ENCODE results near the gene KRTAP5-4. TPM values are rescaled to one million over a fixed set of nuclear protein-coding genes. Genes with fewer than 3 reads are reported as not detected.
"Not testable (repeated sequence)": the region's sequence is repeated elsewhere in the genome, so short reads cannot be mapped to it uniquely, and the experiment has no call there.

The KRTAP5-4 gene, protein sequence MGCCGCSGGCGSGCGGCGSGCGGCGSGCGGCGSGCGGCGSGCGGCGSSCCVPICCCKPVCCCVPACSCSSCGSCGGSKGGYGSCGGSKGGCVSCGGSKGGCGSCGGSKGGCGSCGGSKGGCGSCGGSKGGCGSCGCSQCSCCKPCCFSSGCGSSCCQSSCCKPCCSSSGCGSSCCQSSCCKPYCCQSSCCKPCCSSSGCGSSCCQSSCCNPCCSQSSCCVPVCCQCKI
- total RNA-seq, result under 1 TPM in 3 of 8 experiments, not detected in 5; 0.25 to 0.41 (median 0.33) TPM

DNA sequence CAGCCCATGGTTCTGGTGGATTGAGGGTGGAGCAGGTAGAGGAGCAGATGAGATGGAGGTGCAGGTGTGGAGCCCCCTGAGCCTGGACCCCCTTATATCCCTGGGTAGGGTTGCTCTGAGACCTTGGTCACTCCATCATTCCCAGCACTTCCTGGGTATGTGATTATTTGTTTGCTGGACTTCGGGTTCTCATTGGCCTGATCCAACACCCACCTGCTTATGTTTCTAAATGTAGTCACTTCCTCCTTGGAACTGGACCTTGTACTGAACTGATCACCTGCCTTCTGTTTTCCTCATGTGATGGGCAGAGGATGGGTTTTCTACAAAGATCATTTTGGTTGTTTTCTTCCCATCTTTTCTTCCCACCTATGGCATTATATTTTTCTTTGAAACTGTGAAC, at the start of gene KRTAP5-4:
KRTAP5-4 (minus strand) TSS at position 53 of the 400 bp plus-strand sequence; CDS start at position 8, 45 bp downstream.
- in situ Hi-C loops (cut with MboI; ENCODE audit: low pct_unique_long_range_greater_than_20kb in 2 of 9, low sequenced_read_pairs in 9 of 9, unreplicated experiment in 9 of 9), result no loop called here
- Histone ChIP-seq H3K27ac (no peak within 1 kb of the TSS), H3K4me1 (replicated peaks in 1 of 2) (no peaks in the 10 kb centered on the region), H3K4me3 (no peak within 1 kb of the TSS)
- WGBS, 10 experiments, result 57 to 71% (median 67%) methylated on average over 1 of the region's 1 CpG; no CpG with 5 or more reads in 7 of the 10 experiments
- no peak for ATAC-seq (replicated peaks in 6 of 8)

DNA sequence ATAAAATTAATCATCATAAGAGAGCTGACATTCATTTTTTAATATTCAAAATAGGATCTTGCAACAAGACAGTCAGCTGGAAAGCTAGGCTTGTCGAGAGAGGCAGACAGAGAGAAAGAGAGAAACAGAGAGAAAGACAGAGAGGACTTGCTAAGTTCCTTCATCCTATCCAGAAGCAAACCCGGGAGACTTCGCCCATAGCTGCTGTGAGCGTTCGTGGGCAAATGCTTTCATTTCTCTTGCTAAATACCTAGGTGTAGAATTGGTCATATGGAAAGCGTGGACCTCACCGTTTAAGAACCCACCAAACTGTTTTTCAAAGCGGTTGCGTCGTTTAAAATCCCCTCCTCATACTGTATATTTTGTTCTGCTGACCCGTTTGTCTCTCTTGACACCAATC, 49.7 kb upstream of the KRTAP5-4 start:
- Histone ChIP-seq H3K27ac (no peak overlapping the region), H3K4me3 (no peak overlapping the region), H3K4me1 (replicated peaks in 1 of 2) (peaks cover 6 to 9% of the 10 kb centered on the region in 2 donors)
- WGBS, 10 experiments, result 40 to 84% (median 72%) methylated on average over 5 to 11 of the region's 11 CpGs
- ATAC-seq (replicated peaks in 6 of 8), result no peak
- in situ Hi-C loops (cut with MboI; ENCODE audit: low pct_unique_long_range_greater_than_20kb in 2 of 9, low sequenced_read_pairs in 9 of 9, unreplicated experiment in 9 of 9), result loop anchor here in 4 of 9 experiments (25.0 kb wide), 2 partner anchors 166 to 491 kb away; partner anchors contain the start of genes INS (in 3 of the 4), TH (in 3 of the 4), SYT8 (in 1 of the 4) and TNNI2 (in 1 of the 4)

DNA sequence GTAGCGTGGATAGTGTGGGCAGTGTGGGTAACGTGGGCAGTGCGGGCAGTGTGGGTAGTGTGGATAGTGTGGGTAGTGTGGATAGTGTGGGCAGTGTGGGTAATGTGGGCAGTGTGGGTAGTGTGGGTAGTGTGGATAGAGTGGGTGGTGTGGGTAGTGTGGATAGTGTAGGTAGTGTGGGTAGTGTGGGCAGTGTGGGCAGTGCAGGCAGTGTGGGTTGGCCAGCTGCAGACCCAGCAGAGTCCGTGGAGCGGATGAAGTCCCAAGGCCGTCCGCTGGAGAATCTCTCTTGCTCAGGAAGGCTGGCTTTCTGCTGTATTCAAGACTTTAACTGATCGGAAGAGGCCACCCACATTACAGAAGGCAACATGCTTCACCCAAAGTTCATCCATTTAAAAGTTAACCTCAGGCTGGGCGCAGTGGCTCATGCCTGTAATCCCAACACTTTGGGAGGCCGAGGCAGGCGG, 49.0 kb upstream of the KRTAP5-4 start:
- no peak overlapping the region for H3K27ac ChIP-seq
- no peak for ATAC-seq (replicated peaks in 6 of 8)
- WGBS, 10 experiments, result 47 to 100% (median 80%) methylated on average over 1 to 8 of the region's 11 CpGs; no CpG with 5 or more reads in 1 of the 10 experiments
- in situ Hi-C loops (cut with MboI; ENCODE audit: low pct_unique_long_range_greater_than_20kb in 2 of 9, low sequenced_read_pairs in 9 of 9, unreplicated experiment in 9 of 9), result loop anchor here in 4 of 9 experiments (25.0 kb wide), 2 partner anchors 166 to 491 kb away; partner anchors contain the start of genes INS (in 3 of the 4), TH (in 3 of the 4), SYT8 (in 1 of the 4) and TNNI2 (in 1 of the 4)
- H3K4me3 ChIP-seq, result no peak overlapping the region
- H3K4me1 ChIP-seq (replicated peaks in 1 of 2), result peaks cover 6 to 9% of the 10 kb centered on the region in 2 donors

DNA sequence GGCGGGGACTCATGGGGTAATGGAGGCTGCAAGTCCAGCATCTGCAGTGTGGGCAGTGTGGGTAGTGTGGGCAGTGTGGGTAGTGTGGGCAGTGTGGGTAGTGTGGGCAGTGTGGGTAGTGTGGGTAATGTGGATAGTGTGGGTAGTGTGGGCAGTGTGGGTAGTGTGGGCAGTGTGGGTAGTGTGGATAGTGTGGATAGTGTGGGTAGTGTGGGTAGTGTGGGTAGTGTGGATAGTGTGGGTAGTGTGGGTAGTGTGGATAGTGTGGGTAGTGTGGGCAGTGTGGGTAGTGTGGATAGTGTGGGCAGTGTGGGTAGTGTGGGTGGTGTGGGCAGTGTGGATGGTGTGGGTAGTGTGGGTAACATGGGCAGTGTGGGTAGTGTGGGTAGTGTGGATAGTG, 48.5 kb upstream of the KRTAP5-4 start:
- in situ Hi-C loops (cut with MboI; ENCODE audit: low pct_unique_long_range_greater_than_20kb in 2 of 9, low sequenced_read_pairs in 9 of 9, unreplicated experiment in 9 of 9), result loop anchor here in 4 of 9 experiments (25.0 kb wide), 2 partner anchors 167 to 492 kb away; partner anchors contain the start of genes INS (in 3 of the 4), TH (in 3 of the 4), SYT8 (in 1 of the 4) and TNNI2 (in 1 of the 4)
- H3K4me1 ChIP-seq (replicated peaks in 1 of 2); H3K4me3 ChIP-seq; ATAC-seq (replicated peaks in 6 of 8); H3K27ac ChIP-seq: not testable (repeated sequence)
- no CpG with 5 or more reads among the region's 1 CpG for WGBS, 10 experiments

DNA sequence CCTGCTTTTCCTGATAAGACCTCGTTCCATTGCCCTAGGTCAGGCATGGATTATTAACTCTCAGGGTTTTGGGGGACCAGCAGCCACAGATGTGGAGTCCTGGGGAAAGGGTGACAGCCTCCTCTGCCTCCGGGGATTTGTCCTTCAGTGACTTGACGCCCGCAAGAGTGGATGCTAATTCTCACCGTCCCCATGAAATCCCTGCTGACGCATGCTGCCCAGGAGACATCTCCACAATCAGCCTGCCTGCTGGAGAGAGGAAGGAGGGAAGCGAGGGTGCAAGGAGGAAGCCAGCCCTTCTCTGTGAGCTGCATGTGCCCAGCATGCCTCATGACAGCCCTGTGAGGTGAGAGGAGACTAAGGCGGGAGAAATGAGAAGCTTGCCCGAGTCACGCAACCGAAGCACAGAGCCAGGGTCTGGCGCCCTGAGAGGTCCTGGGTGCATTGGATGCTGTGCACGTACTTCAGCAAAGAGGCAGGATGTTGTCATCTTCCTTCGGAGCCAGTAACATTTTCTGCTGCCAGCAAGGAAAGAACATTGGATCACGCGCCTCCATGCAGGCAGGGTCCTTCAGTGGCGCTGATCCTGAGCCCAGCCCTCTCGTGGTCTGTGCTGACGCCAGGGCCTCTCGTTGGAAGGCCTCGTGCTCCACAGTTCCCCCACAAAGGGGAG, 47.7 kb upstream of the KRTAP5-4 start:
- Histone ChIP-seq H3K4me1 (replicated peaks in 1 of 2) (peaks cover 6 to 9% of the 10 kb centered on the region in 2 donors), H3K4me3 (no peak overlapping the region), H3K27ac (no peak overlapping the region)
- in situ Hi-C loops (cut with MboI; ENCODE audit: low pct_unique_long_range_greater_than_20kb in 2 of 9, low sequenced_read_pairs in 9 of 9, unreplicated experiment in 9 of 9), result loop anchor here in 4 of 9 experiments (25.0 kb wide), 2 partner anchors 168 to 493 kb away; partner anchors contain the start of genes INS (in 3 of the 4), TH (in 3 of the 4), SYT8 (in 1 of the 4) and TNNI2 (in 1 of the 4)
- peak in 6 of 8 experiments; percentile 33 to 63 (median 39) for ATAC-seq (replicated peaks in 6 of 8)
- WGBS, 10 experiments, result 18 to 73% (median 42%) methylated on average over 2 to 11 of the region's 21 CpGs; no CpG with 5 or more reads in 2 of the 10 experiments

DNA sequence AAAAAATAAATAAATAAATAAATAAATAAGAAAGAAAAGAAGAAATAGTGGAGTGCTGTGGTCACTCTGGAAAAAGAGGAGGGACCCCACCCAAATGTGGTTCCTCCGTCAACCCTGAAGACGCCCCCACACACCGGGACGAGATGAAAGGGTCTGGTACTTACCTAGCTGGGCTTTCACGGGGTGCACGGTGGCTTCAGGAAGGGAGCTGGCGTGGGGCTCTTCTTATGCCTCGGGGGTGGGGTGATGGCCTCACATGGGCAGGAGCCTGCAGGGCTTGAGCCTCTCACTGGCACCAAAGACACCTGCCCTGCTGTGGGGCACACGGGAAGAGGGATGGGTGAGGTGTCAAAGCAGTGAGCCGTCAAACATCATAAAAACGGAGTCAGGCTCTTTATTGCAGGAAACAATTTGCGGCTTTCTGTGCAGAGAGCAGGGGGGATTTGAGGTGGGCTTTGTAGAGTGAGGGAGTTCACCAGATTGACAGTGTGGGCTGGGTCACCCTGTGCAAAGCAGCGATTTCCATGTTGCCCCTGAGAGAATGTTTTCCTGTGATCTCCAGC, 47.1 kb upstream of the KRTAP5-4 start:
- H3K4me3 ChIP-seq, result no peak overlapping the region
- no peak overlapping the region for H3K27ac ChIP-seq
- no peak for ATAC-seq (replicated peaks in 6 of 8)
- in situ Hi-C loops (cut with MboI; ENCODE audit: low pct_unique_long_range_greater_than_20kb in 2 of 9, low sequenced_read_pairs in 9 of 9, unreplicated experiment in 9 of 9), result loop anchor here in 4 of 9 experiments (25.0 kb wide), 2 partner anchors 168 to 493 kb away; partner anchors contain the start of genes INS (in 3 of the 4), TH (in 3 of the 4), SYT8 (in 1 of the 4) and TNNI2 (in 1 of the 4)
- 20 to 82% (median 71%) methylated on average over 2 to 8 of the region's 13 CpGs; no CpG with 5 or more reads in 3 of the 10 experiments for WGBS, 10 experiments
- peaks cover under 1 to 9% of the 10 kb centered on the region in 2 donors for H3K4me1 ChIP-seq (replicated peaks in 1 of 2)

DNA sequence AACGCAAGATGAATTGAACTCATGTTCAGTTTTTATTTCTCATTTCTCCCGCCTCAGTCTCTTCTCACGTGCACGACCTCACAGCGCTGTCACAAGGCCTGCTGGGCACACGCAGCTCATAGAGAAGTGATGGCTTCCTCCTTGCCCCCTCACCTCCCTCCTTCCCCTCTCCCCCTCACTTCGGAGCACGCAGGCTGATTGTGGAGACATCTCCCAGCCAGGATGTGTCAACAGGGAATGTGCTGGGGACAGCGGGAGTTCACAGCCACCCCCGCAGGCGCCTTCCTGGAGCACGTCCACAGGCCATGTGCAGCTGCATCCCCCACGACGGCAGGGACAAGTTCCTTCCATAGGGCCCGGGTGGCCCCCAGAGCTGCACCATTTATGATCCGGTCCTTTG, 46.0 kb upstream of the KRTAP5-4 start:
- Histone ChIP-seq H3K4me1 (replicated peaks in 1 of 2) (peaks cover 0 to 9% of the 10 kb centered on the region in 2 donors), H3K4me3 (no peak overlapping the region), H3K27ac (peak overlapping the region in 1 of 2 donors; percentile 10)
- WGBS, 10 experiments, result 32 to 100% (median 50%) methylated on average over 1 to 5 of the region's 16 CpGs; no CpG with 5 or more reads in 2 of the 10 experiments
- ATAC-seq (replicated peaks in 6 of 8), result peak in 5 of 8 experiments; percentile 77 to 93 (median 81)
- in situ Hi-C loops (cut with MboI; ENCODE audit: low pct_unique_long_range_greater_than_20kb in 2 of 9, low sequenced_read_pairs in 9 of 9, unreplicated experiment in 9 of 9), result loop anchor here in 4 of 9 experiments (25.0 kb wide), 2 partner anchors 169 to 494 kb away; partner anchors contain the start of genes INS (in 3 of the 4), TH (in 3 of the 4), SYT8 (in 1 of the 4) and TNNI2 (in 1 of the 4)

DNA sequence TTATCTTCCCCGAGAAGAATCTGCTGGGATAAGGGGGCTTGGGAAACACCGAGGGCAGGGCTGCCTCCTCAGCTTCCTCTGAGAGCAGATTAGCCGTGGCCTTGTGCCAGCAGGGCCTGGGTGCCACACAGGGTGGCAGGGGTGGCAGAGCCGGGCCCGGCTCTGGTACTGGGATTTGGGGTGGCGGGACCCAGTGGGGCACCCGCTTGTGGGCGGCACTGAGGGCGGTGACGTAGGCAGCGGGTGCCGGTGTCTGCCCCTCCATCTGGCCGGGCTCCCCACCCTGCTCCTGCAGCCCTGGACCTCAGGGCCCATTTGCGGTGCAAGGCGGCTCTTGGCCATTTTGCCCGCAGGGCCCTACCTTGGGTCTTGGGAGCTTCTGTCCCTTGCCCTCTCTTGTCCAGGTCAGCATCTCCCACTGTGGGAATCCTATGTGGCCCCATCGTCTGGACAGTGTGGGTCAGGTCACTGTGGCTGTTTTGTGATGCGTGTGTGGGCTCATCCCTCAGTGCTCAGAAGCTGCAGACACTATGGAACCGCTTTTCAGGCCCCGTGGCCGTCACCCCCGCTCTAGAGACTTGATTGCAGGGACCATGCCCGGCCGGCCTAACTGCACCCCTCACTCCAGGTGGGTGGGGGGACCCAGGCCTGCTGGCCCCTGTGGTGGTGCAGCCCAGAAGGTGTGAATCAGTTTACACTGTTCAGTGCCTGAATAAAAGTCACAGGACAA, 45.3 kb upstream of the KRTAP5-4 start:
- Histone ChIP-seq H3K4me1 (replicated peaks in 1 of 2) (peaks cover 0 to 9% of the 10 kb centered on the region in 2 donors), H3K27ac (no peak overlapping the region), H3K4me3 (no peak overlapping the region)
- in situ Hi-C loops (cut with MboI; ENCODE audit: low pct_unique_long_range_greater_than_20kb in 2 of 9, low sequenced_read_pairs in 9 of 9, unreplicated experiment in 9 of 9), result loop anchor here in 4 of 9 experiments (25.0 kb wide), 2 partner anchors 170 to 495 kb away; partner anchors contain the start of genes INS (in 3 of the 4), TH (in 3 of the 4), SYT8 (in 1 of the 4) and TNNI2 (in 1 of the 4)
- WGBS, 10 experiments, result 65 to 80% (median 75%) methylated on average over 1 to 7 of the region's 24 CpGs; no CpG with 5 or more reads in 6 of the 10 experiments
- ATAC-seq (replicated peaks in 6 of 8), result peak in 3 of 8 experiments; percentile 3 to 16 (median 6)

DNA sequence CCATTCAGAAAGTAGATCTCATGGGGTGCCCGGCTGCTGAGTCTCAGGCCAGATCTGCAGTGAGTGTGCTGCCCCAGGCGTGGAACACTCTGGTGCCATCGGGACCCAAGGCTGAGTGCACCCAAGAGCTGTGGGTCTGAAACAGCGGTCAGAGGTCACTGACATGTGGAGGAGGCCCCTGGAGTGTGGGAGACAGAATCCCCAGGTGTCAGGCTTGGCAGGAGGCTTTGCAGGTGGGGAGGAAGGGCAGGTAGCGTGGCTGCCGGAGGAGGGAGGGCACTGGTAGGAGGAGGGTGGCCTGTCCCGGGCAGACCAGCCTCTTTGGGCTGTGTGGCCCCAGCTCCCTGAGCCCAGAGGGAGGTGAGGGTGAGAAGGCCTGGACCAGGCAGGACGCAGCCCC, 43.4 kb upstream of the KRTAP5-4 start:
- WGBS, 10 experiments, result 80% methylated on average over 3 of the region's 8 CpGs; no CpG with 5 or more reads in 9 of the 10 experiments
- ATAC-seq (replicated peaks in 6 of 8), result no peak
- H3K4me1 ChIP-seq (replicated peaks in 1 of 2), result peaks cover 0 to 9% of the 10 kb centered on the region in 2 donors
- in situ Hi-C loops (cut with MboI; ENCODE audit: low pct_unique_long_range_greater_than_20kb in 2 of 9, low sequenced_read_pairs in 9 of 9, unreplicated experiment in 9 of 9), result loop anchor here in 4 of 9 experiments (25.0 kb wide), 2 partner anchors 172 to 497 kb away; partner anchors contain the start of genes INS (in 3 of the 4), TH (in 3 of the 4), SYT8 (in 1 of the 4) and TNNI2 (in 1 of the 4)
- H3K27ac ChIP-seq, result no peak overlapping the region
- no peak overlapping the region for H3K4me3 ChIP-seq

DNA sequence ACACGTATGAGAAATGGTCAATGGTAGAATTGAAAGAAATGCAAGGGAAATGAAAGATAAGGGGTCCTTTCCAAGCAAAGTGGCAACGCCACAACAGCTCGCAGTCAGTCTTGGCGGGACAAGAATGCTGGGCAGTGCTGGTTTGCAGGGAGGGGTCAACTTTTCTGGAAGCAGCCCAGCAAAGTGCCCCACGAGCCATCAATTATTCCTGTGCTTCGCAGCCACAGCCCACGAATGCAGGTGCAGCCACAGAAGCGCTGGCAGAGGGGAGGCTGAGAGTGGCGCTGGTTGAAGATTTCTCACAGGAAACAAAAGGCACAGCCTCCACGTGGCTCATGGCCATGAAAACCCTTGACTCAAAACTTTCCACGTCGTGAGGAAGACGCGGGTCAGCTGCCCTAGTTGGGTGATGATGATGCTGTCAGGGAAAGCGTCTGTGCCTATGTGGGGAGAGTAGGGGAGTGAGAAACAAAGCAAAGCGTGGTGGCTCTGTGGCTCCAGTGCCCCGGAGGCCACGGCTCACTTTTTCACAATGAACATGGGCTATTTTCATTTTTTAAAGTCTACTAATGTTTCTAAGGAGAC, 40.9 kb upstream of the KRTAP5-4 start:
- H3K27ac ChIP-seq; H3K4me1 ChIP-seq (replicated peaks in 1 of 2); H3K4me3 ChIP-seq; ATAC-seq (replicated peaks in 6 of 8): not testable (repeated sequence)
- WGBS, 10 experiments, result no CpG with 5 or more reads among the region's 18 CpGs
- in situ Hi-C loops (cut with MboI; ENCODE audit: low pct_unique_long_range_greater_than_20kb in 2 of 9, low sequenced_read_pairs in 9 of 9, unreplicated experiment in 9 of 9), result loop anchor here in 4 of 9 experiments (25.0 kb wide), 2 partner anchors 175 to 500 kb away; partner anchors contain the start of genes INS (in 3 of the 4), TH (in 3 of the 4), SYT8 (in 1 of the 4) and TNNI2 (in 1 of the 4)

Measured in motor neuron (in vitro differentiated cells).